ENCODE measurements around the gene PCNX3. TPM values are rescaled to one million over a fixed set of nuclear protein-coding genes. Genes with fewer than 3 reads are reported as not detected.

Gene PCNX3
- total RNA-seq, 4 donors from 2014 or later: 60.2 to 106 (median 81.3) TPM

DNA sequence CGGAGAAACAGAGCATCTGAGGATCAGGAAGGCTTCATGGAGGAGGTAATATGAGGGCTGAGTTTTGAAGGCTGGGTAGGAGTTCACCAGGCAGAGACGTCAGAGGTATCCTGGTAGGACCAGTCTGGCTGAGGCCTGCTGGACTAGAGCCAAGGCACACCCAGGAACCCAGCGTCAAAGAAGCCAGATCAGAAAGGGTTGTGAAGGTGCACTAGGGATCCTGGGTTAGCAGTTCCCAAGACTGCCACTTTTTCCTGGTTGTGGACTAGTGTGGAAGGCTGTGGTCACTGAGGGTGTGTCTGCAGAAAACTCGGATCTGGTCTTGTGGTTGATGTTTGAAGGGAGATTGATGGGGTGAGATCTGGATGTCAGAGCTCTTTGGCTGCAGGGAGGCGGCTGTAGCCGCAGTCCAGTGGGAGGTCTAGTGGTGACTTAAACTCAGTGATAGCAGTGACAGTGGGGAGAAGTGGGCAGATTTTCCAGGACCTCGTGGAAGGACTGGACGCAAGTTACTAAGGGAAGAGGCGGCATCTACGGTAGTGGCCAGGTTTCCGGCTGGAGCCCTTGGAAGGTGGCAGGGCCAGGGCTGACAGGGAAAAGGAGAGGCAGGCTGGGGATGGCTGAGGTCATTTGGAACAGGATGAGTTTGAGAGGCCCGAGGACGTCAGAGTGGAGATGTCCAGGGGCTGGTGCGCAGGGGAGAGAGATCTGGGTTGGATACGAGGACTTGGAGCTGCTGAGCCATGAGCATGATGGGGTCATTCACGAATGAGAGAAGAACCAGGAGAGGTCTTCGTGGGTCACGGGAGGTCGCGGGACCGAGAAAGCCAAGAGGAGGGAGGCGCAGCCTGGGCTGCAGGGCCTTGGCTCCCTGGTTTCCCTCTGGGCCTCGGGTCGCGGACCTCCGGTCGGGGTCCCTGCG is 36.3 kb downstream of the PCNX3 start:
- Histone ChIP-seq H3K27ac (peak overlapping the region; percentile 86 to 93 (median 92)), H3K4me3 (peak overlapping the region; percentile 45 to 60 (median 57)), H3K27me3 (no peaks in the 10 kb centered on the region), H3K4me1 (peaks cover 7 to 40% (median 17%) of the 10 kb centered on the region in 4 donors), H3K9me3 (no peaks in the 10 kb centered on the region), H3K36me3 (peaks cover 0 to 52% (median 0%) of the 10 kb centered on the region in 3 donors)
- TF ChIP-seq POLR2A (IDR thresholded peaks at IDR 0.05): no peak
- TF ChIP-seq CTCF (IDR thresholded peaks at IDR 0.05): no peak
- peak in 2 of 3 donors; percentile 67 to 77 for DNase-seq

DNA sequence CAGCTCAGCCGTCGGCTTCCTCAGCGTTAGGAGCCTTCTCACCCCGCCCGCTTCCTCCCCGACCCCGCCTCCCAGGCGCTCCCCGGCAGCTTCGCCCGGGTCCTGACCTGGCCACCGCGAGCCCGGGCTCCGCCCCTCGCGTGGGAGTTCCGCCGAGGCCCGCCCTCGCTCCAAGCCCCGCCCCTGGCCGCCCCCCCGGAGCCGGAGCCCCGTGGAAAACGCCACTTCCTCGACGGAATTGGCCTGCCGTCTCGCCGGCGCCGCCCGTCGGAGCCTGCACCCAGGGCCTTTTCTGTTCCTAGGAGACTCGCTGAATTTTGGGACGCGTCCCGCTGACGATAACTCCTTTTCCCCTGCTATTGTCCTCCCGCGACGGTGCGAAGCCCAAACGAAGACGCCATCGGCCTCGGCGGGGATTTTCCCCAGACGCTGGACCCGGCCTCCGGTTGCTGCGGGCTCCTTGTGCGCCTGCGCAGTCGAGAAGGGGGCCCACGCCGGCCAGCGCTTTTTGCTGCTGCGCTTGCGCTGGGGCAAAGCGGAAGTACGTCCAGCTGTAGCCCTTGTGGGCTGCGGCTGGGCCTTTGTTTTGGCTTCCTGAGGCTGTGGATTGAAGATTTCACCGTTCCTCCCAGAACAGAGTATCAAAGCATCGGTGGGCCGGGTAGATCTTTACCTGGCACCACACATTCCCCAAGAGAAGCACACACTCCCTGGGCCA is 37.1 kb downstream of the PCNX3 start:
- Histone ChIP-seq H3K9me3 (no peaks in the 10 kb centered on the region), H3K4me3 (peak overlapping the region; percentile 45 to 60 (median 57)), H3K27me3 (no peaks in the 10 kb centered on the region), H3K27ac (peak overlapping the region; percentile 86 to 93 (median 92)), H3K4me1 (peaks cover 7 to 38% (median 17%) of the 10 kb centered on the region in 4 donors), H3K36me3 (peaks cover 0 to 56% (median 0%) of the 10 kb centered on the region in 3 donors)
- TF ChIP-seq POLR2A (IDR thresholded peaks at IDR 0.05) (peak; percentile 57 to 60), CTCF (IDR thresholded peaks at IDR 0.05) (peak in 1 of 6 experiments; percentile 5)
- DNase-seq: peak; percentile 93 to 98 (median 96)

DNA sequence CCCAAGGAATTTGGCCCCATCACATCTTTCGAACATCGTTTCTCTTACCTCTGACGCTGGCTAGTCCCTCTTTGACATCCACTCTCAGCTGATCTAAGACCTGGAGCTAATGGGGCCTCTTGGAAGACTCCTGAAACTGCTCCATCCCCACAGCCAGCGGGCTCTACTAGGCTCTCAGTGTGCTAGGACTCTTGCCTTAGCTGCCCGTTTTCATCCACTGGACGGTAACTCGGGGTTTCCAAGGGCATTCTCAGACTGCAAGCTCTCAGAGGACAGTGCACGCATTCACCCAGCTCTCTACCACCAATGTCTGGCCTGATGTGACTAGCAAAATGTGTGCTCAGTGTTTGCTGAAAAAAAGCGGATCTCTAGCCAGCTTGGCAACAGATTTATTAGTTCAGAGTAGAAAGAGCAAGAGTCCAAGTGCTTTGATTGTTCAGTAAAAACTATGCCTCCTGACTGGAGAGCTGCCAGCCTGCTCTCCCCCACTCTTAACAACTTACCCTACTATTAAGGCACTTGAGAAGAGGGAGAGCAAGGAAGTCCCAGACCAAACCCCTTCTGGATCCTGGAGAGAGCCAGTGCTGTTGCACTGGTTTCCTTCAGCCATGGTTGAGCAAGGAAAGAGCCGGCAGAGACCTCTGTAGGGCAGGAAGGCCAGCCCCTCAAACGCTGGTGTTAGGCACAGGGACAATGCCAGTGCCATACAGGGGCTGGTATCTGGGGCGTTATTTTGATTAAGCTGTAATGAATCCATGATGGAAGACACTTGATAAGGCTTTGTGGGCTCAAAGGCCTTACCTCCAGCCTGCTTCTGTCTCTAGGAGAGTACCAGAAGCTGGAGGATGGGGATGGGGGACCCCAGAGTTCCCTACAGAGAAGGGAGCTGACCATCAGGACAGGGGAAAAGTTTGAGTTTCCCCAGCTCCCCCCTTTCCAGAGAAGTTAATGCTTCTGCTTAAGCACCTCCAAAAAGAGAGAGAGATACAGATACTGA is 38.0 kb downstream of the PCNX3 start:
- TF ChIP-seq POLR2A (IDR thresholded peaks at IDR 0.05) (no peak), CTCF (IDR thresholded peaks at IDR 0.05) (no peak)
- H3K36me3 ChIP-seq: peaks cover 0 to 65% (median 0%) of the 10 kb centered on the region in 3 donors
- DNase-seq: peak in 1 of 3 donors; percentile 61

GRCh38 chr11:65654375-65655349 is 39.1 kb downstream of the PCNX3 start:
- Histone ChIP-seq H3K27ac (peak overlapping the region in 3 of 4 donors; percentile 86 to 93 (median 92)), H3K36me3 (peaks cover 0 to 66% (median 0%) of the 10 kb centered on the region in 3 donors), H3K9me3 (no peaks in the 10 kb centered on the region), H3K4me1 (peaks cover 7 to 38% (median 17%) of the 10 kb centered on the region in 4 donors), H3K4me3 (no peak overlapping the region), H3K27me3 (no peaks in the 10 kb centered on the region)
- TF ChIP-seq CTCF (IDR thresholded peaks at IDR 0.05) (no peak), POLR2A (IDR thresholded peaks at IDR 0.05) (no peak)
- DNase-seq: peak in 1 of 3 donors; percentile 42

More for the DNA sequence above, 38.0 kb downstream of the PCNX3 start:
- Histone ChIP-seq H3K4me1 (peaks cover 7 to 38% (median 17%) of the 10 kb centered on the region in 4 donors), H3K27ac (peak overlapping the region; percentile 86 to 93 (median 92)), H3K27me3 (no peaks in the 10 kb centered on the region), H3K4me3 (peak overlapping the region; percentile 45 to 60 (median 57)), H3K9me3 (no peaks in the 10 kb centered on the region)

Data from Peyer's patch (tissue), 4 donors.